Effector memory CD8-positive, alpha-beta T cell (primary cell): Measurements from ENCODE around the gene ARF1.

Experiments
- ATAC-seq: fragments of 150-1000 bp; cut with Tn5 transposase; replicated peaks from 2 replicates; pipeline ENCODE4 v1.10.0; 2021; ENCODE audit warnings: mild to moderate bottlenecking, moderate library complexity
- DNase-seq, 3 experiments: peaks; one replicate each; pipeline ENCODE4 v3.0.0; 2021
- H3K27ac Mint-ChIP-seq, 2 donors: one replicate each; pipeline ENCODE4 v1.8.0; 2022; ENCODE audit warnings: mild to moderate bottlenecking in 2 of 2, mixed read lengths in 2 of 2, moderate library complexity in 2 of 2
- H3K27me3 Mint-ChIP-seq, 2 donors: one replicate each; pipeline ENCODE4 v1.8.0; 2022; ENCODE audit warnings: mixed read lengths in 2 of 2
- H3K36me3 Mint-ChIP-seq: one replicate; pipeline ENCODE4 v1.8.0; 2022; ENCODE audit warnings: mild to moderate bottlenecking, moderate library complexity, mixed read lengths; ENCODE audit not compliant: insufficient read depth
- H3K4me1 Mint-ChIP-seq, 2 donors: one replicate each; pipeline ENCODE4 v1.8.0; 2022; ENCODE audit warnings: low read depth in 2 of 2, mixed read lengths in 2 of 2
- H3K4me3 Mint-ChIP-seq, 2 donors: one replicate each; pipeline ENCODE4 v1.8.0; 2022; ENCODE audit warnings: mild to moderate bottlenecking in 2 of 2, mixed read lengths in 2 of 2, moderate library complexity in 2 of 2
- H3K9me3 Mint-ChIP-seq, 2 donors: one replicate each; pipeline ENCODE4 v1.8.0; 2022; ENCODE audit warnings: mixed read lengths in 2 of 2

The ARF1 gene

GRCh38 chr1:228100822-228101613, 18.5 kb downstream of the ARF1 start:
- Mint-ChIP-seq H3K9me3 (no peaks in the 10 kb centered on the region), H3K4me1 (peaks cover 18 to 33% of the 10 kb centered on the region in 2 donors), H3K27ac (peak overlapping the region; percentile 79 to 81), H3K36me3 (peaks cover 83% of the 10 kb centered on the region), H3K4me3 (peak overlapping the region; percentile 91 to 92), H3K27me3 (no peaks in the 10 kb centered on the region)
- no peak for DNase-seq
- ATAC-seq: no peak

DNA sequence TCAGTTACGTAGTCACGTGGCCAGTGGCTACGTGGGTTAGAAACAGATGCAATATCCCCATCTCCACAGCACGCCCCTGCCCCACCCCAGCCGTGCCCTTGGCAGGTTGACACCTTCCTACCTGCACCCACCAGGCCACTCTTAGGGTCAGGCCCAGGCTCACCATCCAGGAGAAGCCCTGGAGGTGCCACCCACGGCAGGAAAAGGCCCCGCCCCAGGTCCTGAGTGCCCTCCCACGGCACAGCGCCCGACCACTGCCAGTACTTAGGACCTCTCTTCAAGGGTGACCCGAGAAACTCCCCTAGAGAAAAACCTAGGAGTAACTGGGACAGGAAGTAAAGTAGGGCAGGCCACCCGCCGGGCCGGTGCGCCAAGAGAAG, 19.1 kb downstream of the ARF1 start:
- DNase-seq (peak in 2 of 3 experiments; percentile 29 to 33), ATAC-seq (peak; percentile 31)
- Mint-ChIP-seq H3K9me3 (no peaks in the 10 kb centered on the region), H3K4me1 (peaks cover 18 to 30% of the 10 kb centered on the region in 2 donors), H3K27ac (peak overlapping the region; percentile 79 to 81), H3K36me3 (peaks cover 79% of the 10 kb centered on the region), H3K27me3 (no peaks in the 10 kb centered on the region), H3K4me3 (peak overlapping the region; percentile 91 to 92)

- Mint-ChIP-seq H3K4me3 (peak overlapping the region; percentile 91 to 92), H3K27ac (peak overlapping the region; percentile 79 to 81), H3K36me3 (peaks cover 76% of the 10 kb centered on the region)
These were observed 19.7 kb downstream of the ARF1 start for GRCh38 chr1:228101994-228102790.

GRCh38 chr1:228102791-228103620, 20.5 kb downstream of the ARF1 start, which contains the start of gene C1orf35:
TSS of gene C1orf35 (minus strand) at chr1:228103325. CDS start at chr1:228103227, 98 bp downstream.
- no peaks in the 10 kb centered on the region for H3K9me3 Mint-ChIP-seq
- peaks cover 68% of the 10 kb centered on the region for H3K36me3 Mint-ChIP-seq
- ATAC-seq: peak; percentile 71
- H3K27ac Mint-ChIP-seq: peak within 1 kb of the TSS; percentile 94 to 96
- H3K4me3 Mint-ChIP-seq: peak within 1 kb of the TSS; percentile 91 to 92
- DNase-seq: peak; percentile 89 to 92 (median 91)
- H3K27me3 Mint-ChIP-seq: no peaks in the 10 kb centered on the region
- peaks cover 14 to 21% of the 10 kb centered on the region in 2 donors for H3K4me1 Mint-ChIP-seq

More at GRCh38 chr1:228101994-228102790, 19.7 kb downstream of the ARF1 start:
- Mint-ChIP-seq H3K27me3 (no peaks in the 10 kb centered on the region), H3K4me1 (peaks cover 18 to 29% of the 10 kb centered on the region in 2 donors), H3K9me3 (no peaks in the 10 kb centered on the region)
- peak; percentile 59 for ATAC-seq
- peak; percentile 53 to 60 (median 57) for DNase-seq

- Mint-ChIP-seq H3K4me1 (peaks cover 18 to 22% of the 10 kb centered on the region in 2 donors), H3K27ac (peak overlapping the region in 1 of 2 donors; percentile 96), H3K9me3 (no peaks in the 10 kb centered on the region), H3K27me3 (no peaks in the 10 kb centered on the region), H3K36me3 (peaks cover 58% of the 10 kb centered on the region), H3K4me3 (peak overlapping the region; percentile 58 to 92)
- no peak for ATAC-seq
- no peak for DNase-seq
These were observed 22.2 kb downstream of the ARF1 start for GRCh38 chr1:228104526-228105269.

GRCh38 chr1:228105270-228105995, 22.9 kb downstream of the ARF1 start:
- Mint-ChIP-seq H3K27me3 (no peaks in the 10 kb centered on the region), H3K4me1 (peaks cover 22 to 26% of the 10 kb centered on the region in 2 donors), H3K9me3 (no peaks in the 10 kb centered on the region), H3K4me3 (peak overlapping the region in 1 of 2 donors; percentile 92), H3K27ac (peak overlapping the region in 1 of 2 donors; percentile 17), H3K36me3 (peaks cover 51% of the 10 kb centered on the region)
- DNase-seq (no peak), ATAC-seq (no peak)

DNA sequence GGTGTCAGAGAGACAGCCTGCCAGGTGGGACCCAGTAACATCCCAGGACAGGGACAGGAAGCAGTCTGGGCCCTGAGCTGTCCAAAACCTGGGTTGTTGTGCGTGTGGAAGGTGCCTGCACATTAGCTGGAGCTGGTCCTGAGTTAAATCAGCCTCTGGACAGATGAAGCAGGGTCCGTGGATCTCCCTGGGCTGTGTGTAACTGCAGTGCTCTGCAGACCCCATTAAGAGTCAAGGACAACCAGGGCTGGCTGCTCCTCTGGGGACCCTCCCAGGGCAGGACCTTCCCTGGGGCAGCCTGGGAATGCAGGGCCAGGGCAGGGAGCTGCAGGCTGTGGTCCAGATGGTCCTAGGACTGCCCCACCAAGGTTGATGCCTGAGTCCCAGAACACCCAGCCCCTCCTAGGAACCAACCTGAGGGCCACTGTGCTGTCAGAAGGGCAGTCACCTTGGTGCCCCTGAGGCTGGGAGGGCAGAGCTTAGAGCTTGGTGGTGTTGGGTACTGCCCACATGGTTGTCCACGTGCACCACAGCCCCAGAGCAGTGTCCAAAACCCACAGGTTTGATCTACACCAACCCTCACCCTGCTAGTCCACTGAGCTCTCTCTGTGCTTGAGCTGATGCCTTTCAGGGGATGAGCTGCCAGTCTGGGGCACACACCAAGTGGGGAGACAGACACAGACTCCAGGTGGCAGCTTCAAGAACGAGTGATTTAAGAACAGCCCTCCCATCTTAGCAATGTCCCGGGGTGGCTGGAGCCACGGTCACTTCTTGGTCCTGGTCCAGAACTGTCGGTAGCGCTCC, 23.7 kb downstream of the ARF1 start:
- DNase-seq: no peak
- Mint-ChIP-seq H3K4me1 (peaks cover 19 to 26% of the 10 kb centered on the region in 2 donors), H3K27ac (peak overlapping the region in 1 of 2 donors; percentile 8), H3K9me3 (no peaks in the 10 kb centered on the region), H3K36me3 (peaks cover 43% of the 10 kb centered on the region), H3K4me3 (peak overlapping the region in 1 of 2 donors; percentile 27), H3K27me3 (no peaks in the 10 kb centered on the region)
- ATAC-seq: no peak

DNA sequence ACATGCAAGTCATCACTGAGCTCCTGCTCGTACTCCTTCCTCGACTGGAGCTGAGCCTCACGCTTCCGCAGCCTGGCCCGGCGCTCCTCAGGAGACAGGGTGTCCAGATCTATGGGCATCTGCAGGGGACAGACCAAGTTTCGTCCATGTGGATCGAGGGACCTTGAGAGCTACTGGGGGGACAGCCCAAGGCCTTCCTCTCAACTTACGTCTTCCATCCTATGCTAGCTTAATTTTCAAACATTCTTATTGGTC, 24.2 kb downstream of the ARF1 start:
- Mint-ChIP-seq H3K9me3 (no peaks in the 10 kb centered on the region), H3K27me3 (no peaks in the 10 kb centered on the region), H3K36me3 (peaks cover 38% of the 10 kb centered on the region), H3K4me1 (peaks cover 13 to 20% of the 10 kb centered on the region in 2 donors), H3K4me3 (no peak overlapping the region), H3K27ac (no peak overlapping the region)
- no peak for DNase-seq
- ATAC-seq: no peak

GRCh38 chr1:228107636-228108035, 25.1 kb downstream of the ARF1 start:
- ATAC-seq (no peak), DNase-seq (no peak)
- Mint-ChIP-seq H3K27ac (no peak overlapping the region), H3K27me3 (no peaks in the 10 kb centered on the region), H3K4me3 (peak overlapping the region; percentile 84 to 89), H3K4me1 (peaks cover 13 to 20% of the 10 kb centered on the region in 2 donors), H3K36me3 (peaks cover 30% of the 10 kb centered on the region), H3K9me3 (no peaks in the 10 kb centered on the region)

GRCh38 chr1:228108055-228108690, 25.7 kb downstream of the ARF1 start:
- Mint-ChIP-seq H3K27ac (peak overlapping the region; percentile 93 to 95), H3K36me3 (peaks cover 26% of the 10 kb centered on the region), H3K27me3 (no peaks in the 10 kb centered on the region), H3K4me3 (peak overlapping the region; percentile 84 to 89), H3K4me1 (peaks cover 13 to 20% of the 10 kb centered on the region in 2 donors), H3K9me3 (no peaks in the 10 kb centered on the region)
- ATAC-seq: no peak
- no peak for DNase-seq

- H3K9me3 Mint-ChIP-seq: no peaks in the 10 kb centered on the region
- peaks cover 13 to 15% of the 10 kb centered on the region in 2 donors for H3K4me1 Mint-ChIP-seq
- no peak for DNase-seq
- H3K27me3 Mint-ChIP-seq: no peaks in the 10 kb centered on the region
- peaks cover 22% of the 10 kb centered on the region for H3K36me3 Mint-ChIP-seq
- H3K4me3 Mint-ChIP-seq: peak overlapping the region; percentile 84 to 89
- peak overlapping the region; percentile 93 to 95 for H3K27ac Mint-ChIP-seq
- no peak for ATAC-seq
These were observed 26.2 kb downstream of the ARF1 start for GRCh38 chr1:228108742-228109072.
